ENCODE data around the gene GDPD4. TPM values are rescaled to one million over a fixed set of nuclear protein-coding genes. Genes with fewer than 3 reads are reported as not detected.

The GDPD4 gene
- total RNA-seq, 2 experiments from 2014 or later = not detected

DNA sequence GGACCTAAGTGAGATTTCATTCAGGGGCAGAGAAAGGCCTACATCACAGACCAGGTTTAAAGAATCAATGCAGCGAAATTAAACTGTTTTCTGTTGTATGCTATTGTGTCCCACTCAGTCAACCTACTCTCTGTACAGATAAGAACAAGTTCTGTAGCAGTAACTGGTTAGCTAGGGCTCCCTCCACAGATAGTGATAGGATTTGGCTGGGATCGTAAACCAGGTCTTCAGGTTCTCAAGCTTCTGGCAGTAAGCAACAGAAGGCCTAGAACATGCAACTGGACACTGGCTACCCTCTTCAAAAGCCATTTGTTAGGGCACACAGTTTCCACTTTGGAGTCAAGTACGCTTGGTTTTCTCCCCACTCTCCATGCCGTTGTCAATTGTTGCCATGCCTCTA is 69.2 kb downstream of the GDPD4 start:
- no peak for DNase-seq
- H3K9me3 Mint-ChIP-seq = no peaks in the 10 kb centered on the region
- H3K27ac Mint-ChIP-seq = no peak overlapping the region
- intact Hi-C loops (cut with micrococcal nuclease) = no loop called here
- no peak for ATAC-seq
- peaks cover 12% of the 10 kb centered on the region for H3K27me3 Mint-ChIP-seq
- no peaks in the 10 kb centered on the region for H3K36me3 Mint-ChIP-seq (ENCODE audit: low read depth)
- POLR2A ChIA-PET = no interaction called here
- CTCF ChIA-PET = interaction anchor here (1.2 kb wide), 1 partner anchor 105 kb away, joined by 4 read pairs; no protein-coding TSS in a partner anchor
- H3K4me1 Mint-ChIP-seq (ENCODE audit: low read depth) = no peaks in the 10 kb centered on the region
- TF ChIP-seq, protein P1, sequence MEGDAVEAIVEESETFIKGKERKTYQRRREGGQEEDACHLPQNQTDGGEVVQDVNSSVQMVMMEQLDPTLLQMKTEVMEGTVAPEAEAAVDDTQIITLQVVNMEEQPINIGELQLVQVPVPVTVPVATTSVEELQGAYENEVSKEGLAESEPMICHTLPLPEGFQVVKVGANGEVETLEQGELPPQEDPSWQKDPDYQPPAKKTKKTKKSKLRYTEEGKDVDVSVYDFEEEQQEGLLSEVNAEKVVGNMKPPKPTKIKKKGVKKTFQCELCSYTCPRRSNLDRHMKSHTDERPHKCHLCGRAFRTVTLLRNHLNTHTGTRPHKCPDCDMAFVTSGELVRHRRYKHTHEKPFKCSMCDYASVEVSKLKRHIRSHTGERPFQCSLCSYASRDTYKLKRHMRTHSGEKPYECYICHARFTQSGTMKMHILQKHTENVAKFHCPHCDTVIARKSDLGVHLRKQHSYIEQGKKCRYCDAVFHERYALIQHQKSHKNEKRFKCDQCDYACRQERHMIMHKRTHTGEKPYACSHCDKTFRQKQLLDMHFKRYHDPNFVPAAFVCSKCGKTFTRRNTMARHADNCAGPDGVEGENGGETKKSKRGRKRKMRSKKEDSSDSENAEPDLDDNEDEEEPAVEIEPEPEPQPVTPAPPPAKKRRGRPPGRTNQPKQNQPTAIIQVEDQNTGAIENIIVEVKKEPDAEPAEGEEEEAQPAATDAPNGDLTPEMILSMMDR (IDR thresholded peaks at IDR 0.05) = no peak
- no peak overlapping the region for H3K4me3 Mint-ChIP-seq

DNA sequence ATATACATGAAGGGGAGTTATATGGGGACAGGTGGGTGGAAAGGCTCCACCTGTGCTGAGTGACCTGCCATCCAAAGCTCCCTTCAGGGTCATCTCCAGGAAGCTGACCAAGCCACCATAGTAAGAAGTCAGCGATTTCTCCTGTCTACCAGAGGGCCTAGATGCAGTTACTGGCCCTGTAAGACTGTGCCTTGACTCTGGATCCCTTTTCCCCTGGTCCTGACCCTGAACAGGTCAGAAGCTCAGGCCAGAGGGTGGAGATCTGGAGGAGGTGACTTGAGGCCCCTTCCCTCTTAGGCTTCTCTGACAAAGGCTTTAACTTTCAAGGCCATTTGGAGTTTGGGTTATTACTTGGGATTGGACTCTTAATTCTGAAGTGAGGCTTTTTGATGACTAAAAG is 69.7 kb downstream of the GDPD4 start:
- ChIA-PET POLR2A (no interaction called here), CTCF (no interaction called here)
- no peak overlapping the region for H3K4me3 Mint-ChIP-seq
- H3K4me1 Mint-ChIP-seq (ENCODE audit: low read depth) = no peaks in the 10 kb centered on the region
- H3K9me3 Mint-ChIP-seq = no peaks in the 10 kb centered on the region
- no peaks in the 10 kb centered on the region for H3K36me3 Mint-ChIP-seq (ENCODE audit: low read depth)
- H3K27ac Mint-ChIP-seq = no peak overlapping the region
- TF ChIP-seq, protein P1 (IDR thresholded peaks at IDR 0.05) = no peak
- ATAC-seq (no peak), DNase-seq (no peak)
- H3K27me3 Mint-ChIP-seq = peaks cover 13% of the 10 kb centered on the region
- intact Hi-C loops (cut with micrococcal nuclease) = no loop called here

DNA sequence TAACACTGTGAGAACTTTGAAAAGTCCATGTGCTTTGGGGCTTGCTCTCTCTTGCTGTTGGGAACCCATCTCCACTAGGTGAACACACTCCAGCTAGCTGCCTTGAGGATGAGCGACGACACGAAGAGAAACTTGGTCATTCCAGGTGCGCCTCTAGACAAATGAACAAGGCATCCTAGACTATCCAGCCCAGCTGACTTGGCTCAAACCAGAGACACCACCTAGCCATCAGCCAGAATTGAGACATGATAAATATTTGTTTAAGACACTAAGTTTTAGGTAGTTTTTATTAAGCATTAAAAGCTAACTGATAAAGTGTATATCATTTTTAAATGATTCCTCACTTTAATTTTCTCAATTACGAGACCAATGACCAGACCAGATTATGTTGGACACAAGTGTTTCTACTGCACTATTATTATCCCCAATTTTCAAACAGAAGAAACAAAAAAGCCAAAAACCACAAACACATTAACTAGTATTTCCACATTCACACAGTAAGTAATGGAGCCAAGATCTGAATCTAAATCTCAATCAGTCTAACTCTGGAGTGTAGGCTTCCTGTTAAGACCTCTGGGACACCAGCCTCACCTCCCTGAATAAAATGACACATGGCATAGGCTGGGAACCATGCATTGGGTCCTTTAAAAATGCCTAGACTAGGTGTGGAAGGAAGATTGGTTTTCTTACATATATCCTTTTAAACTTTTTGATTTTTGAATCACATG is 70.4 kb downstream of the GDPD4 start:
- CTCF ChIA-PET = no interaction called here
- DNase-seq = no peak
- POLR2A ChIA-PET = no interaction called here
- no peak overlapping the region for H3K27ac Mint-ChIP-seq
- H3K4me1 Mint-ChIP-seq (ENCODE audit: low read depth) = no peaks in the 10 kb centered on the region
- TF ChIP-seq, protein P1 (IDR thresholded peaks at IDR 0.05) = no peak
- no peak overlapping the region for H3K4me3 Mint-ChIP-seq
- no peaks in the 10 kb centered on the region for H3K9me3 Mint-ChIP-seq
- ATAC-seq = no peak
- intact Hi-C loops (cut with micrococcal nuclease) = no loop called here
- H3K36me3 Mint-ChIP-seq (ENCODE audit: low read depth) = no peaks in the 10 kb centered on the region
- peaks cover 12% of the 10 kb centered on the region for H3K27me3 Mint-ChIP-seq

DNA sequence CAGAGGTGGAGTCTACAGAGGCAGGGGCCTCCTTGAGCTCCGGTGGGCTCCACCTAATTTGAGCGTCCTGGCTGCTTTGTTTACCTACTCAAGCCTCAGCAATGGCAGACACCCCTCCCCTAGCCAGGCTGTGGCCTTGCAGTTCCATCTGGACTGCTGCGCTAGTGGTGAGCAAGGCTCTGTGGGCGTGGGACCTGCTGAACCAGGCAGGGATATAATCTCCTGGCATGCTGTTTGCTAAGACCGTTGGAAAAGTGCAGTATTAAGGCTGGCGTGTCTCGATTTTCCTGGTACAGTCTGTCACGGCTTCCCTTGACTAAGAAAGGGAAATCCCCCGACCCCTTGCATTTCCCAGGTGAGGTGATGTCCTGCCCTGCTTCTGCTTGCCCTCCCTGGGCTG is 77.7 kb downstream of the GDPD4 start:
- CTCF ChIA-PET = no interaction called here
- POLR2A ChIA-PET = no interaction called here

DNA sequence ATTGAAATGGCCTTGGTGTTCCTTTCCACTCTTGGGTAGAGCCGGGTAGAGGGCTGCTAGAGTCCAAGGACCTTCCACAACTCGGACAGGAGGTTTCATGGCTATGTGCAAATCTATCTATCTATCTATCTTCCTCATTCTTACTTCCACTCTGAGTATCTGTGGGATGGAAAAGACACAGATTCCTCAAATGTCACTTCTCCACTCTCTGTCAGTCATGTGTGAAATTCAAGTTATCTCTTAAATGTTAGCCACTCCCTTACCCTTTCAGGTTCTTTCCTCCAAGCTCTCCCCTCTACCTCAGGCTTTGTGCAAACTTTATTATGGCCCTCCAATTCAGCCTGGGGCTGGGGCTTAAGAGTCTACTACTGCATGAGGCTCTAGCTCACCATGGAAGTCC is 84.3 kb downstream of the GDPD4 start:
- Mint-ChIP-seq H3K4me1 (ENCODE audit: low read depth) (no peaks in the 10 kb centered on the region), H3K9me3 (no peaks in the 10 kb centered on the region), H3K27ac (no peak overlapping the region), H3K4me3 (no peak overlapping the region), H3K36me3 (ENCODE audit: low read depth) (no peaks in the 10 kb centered on the region), H3K27me3 (peaks cover 5% of the 10 kb centered on the region)
- ATAC-seq (no peak), DNase-seq (no peak)
- intact Hi-C loops (cut with micrococcal nuclease) = no loop called here
- TF ChIP-seq, protein P1 (IDR thresholded peaks at IDR 0.05) = no peak
- CTCF ChIA-PET = interaction anchor here (1.3 kb wide), 1 partner anchor 331 kb away, joined by 3 read pairs; no protein-coding TSS in a partner anchor
- POLR2A ChIA-PET = no interaction called here

More for the DNA sequence above, 77.7 kb downstream of the GDPD4 start:
- H3K4me3 Mint-ChIP-seq = no peak overlapping the region
- no peaks in the 10 kb centered on the region for H3K36me3 Mint-ChIP-seq (ENCODE audit: low read depth)
- no peak overlapping the region for H3K27ac Mint-ChIP-seq
- TF ChIP-seq, protein P1 (IDR thresholded peaks at IDR 0.05) = no peak
- DNase-seq (no peak), ATAC-seq (no peak)
- no peaks in the 10 kb centered on the region for H3K9me3 Mint-ChIP-seq
- H3K27me3 Mint-ChIP-seq = peaks cover 25% of the 10 kb centered on the region
- no peaks in the 10 kb centered on the region for H3K4me1 Mint-ChIP-seq (ENCODE audit: low read depth)
- intact Hi-C loops (cut with micrococcal nuclease) = no loop called here
